Progenitor cell of endocrine pancreas (in vitro differentiated cells): ENCODE measurements around the gene DTNB. TPM values are rescaled to one million over a fixed set of nuclear protein-coding genes. Genes with fewer than 3 reads are reported as not detected.

ENCODE experiments used
- DNase-seq: peaks from one replicate; pipeline ENCODE4 v3.0.0; 2021; ENCODE audit warnings: low spot score; ENCODE audit not compliant: unreplicated experiment
- H3K27ac Mint-ChIP-seq: 2 replicates; pipeline ENCODE4 v1.8.0; 2021; ENCODE audit warnings: mild to moderate bottlenecking, moderate library complexity, mixed read lengths
- H3K27me3 Mint-ChIP-seq: 2 replicates; pipeline ENCODE4 v1.8.0; 2021; ENCODE audit warnings: mixed read lengths
- H3K36me3 Mint-ChIP-seq: 2 replicates; pipeline ENCODE4 v1.8.0; 2022; ENCODE audit warnings: mixed read lengths; ENCODE audit not compliant: insufficient read depth
- H3K4me1 Mint-ChIP-seq: 2 replicates; pipeline ENCODE4 v1.8.0; 2021; ENCODE audit warnings: low read depth, mixed read lengths
- H3K4me3 Mint-ChIP-seq: 2 replicates; pipeline ENCODE4 v1.8.0; 2021; ENCODE audit warnings: low read depth, mild to moderate bottlenecking, moderate library complexity, mixed read lengths
- H3K9me3 Mint-ChIP-seq: 2 replicates; pipeline ENCODE4 v1.8.0; 2021; ENCODE audit warnings: low read depth, mixed read lengths
- total RNA-seq: library from RNA; stranded (reverse); gene quantifications from 2 replicates; pipeline ENCODE4 v1.2.1, GENCODE V29; 2021
- TF ChIP-seq, protein P1 (sequence below): fragments of 200-600 bp; sonication (generic); IDR thresholded peaks from one replicate; pipeline ENCODE4 v1.5.0; 2021; ENCODE audit warnings: antibody characterized with exemption, mild to moderate bottlenecking; ENCODE audit not compliant: unreplicated experiment

Gene DTNB
- total RNA-seq, 1 donor from 2014 or later, result 29.3 TPM

GRCh38 chr2:25585189-25585588 is 88.2 kb downstream of the DTNB start:
- H3K36me3 Mint-ChIP-seq, result no peaks in the 10 kb centered on the region
- no peaks in the 10 kb centered on the region for H3K9me3 Mint-ChIP-seq
- peaks cover 7% of the 10 kb centered on the region for H3K4me1 Mint-ChIP-seq
- TF ChIP-seq, protein P1, sequence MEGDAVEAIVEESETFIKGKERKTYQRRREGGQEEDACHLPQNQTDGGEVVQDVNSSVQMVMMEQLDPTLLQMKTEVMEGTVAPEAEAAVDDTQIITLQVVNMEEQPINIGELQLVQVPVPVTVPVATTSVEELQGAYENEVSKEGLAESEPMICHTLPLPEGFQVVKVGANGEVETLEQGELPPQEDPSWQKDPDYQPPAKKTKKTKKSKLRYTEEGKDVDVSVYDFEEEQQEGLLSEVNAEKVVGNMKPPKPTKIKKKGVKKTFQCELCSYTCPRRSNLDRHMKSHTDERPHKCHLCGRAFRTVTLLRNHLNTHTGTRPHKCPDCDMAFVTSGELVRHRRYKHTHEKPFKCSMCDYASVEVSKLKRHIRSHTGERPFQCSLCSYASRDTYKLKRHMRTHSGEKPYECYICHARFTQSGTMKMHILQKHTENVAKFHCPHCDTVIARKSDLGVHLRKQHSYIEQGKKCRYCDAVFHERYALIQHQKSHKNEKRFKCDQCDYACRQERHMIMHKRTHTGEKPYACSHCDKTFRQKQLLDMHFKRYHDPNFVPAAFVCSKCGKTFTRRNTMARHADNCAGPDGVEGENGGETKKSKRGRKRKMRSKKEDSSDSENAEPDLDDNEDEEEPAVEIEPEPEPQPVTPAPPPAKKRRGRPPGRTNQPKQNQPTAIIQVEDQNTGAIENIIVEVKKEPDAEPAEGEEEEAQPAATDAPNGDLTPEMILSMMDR, result no peak
- DNase-seq, result no peak
- H3K4me3 Mint-ChIP-seq, result no peak overlapping the region
- H3K27me3 Mint-ChIP-seq, result no peaks in the 10 kb centered on the region
- no peak overlapping the region for H3K27ac Mint-ChIP-seq

DNA sequence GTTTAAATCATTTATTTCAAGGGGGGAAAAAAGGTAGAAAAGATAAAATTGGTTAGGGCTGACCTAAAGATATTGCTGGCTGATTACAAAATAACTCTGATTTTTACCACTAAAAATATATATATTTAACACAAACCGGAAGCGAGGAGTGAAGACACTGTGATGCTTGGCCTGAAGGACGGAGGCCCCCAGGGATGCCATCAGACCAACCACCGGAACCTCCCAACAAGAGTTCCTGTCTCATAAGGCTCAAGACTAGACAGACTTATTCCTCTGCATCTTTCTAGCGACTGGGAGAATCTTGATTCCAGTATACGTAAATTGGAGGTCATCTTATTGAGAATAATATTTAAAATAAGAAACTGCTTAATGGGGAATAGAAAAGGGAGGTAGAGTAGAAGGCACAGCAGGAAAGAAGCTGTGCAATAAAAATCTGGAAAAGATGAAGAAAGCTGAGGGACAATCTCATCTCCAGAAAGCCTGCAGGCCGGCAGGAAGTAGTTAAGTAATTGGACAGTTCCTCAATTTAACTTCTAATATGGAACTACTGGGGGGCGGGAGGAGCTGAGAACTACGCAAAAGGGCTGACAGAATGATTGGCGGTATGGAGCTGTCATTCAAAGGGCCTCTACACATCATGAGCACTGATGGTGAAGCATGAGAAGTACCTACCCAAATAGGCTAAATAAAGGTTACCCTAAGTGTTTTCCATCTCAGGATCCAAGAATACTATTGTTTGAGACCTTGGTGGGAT is 91.1 kb downstream of the DTNB start:
- Mint-ChIP-seq H3K27ac (no peak overlapping the region), H3K27me3 (no peaks in the 10 kb centered on the region), H3K36me3 (no peaks in the 10 kb centered on the region), H3K9me3 (no peaks in the 10 kb centered on the region), H3K4me1 (peaks cover 7% of the 10 kb centered on the region), H3K4me3 (no peak overlapping the region)
- TF ChIP-seq, protein P1, result no peak
- DNase-seq, result no peak

- Mint-ChIP-seq H3K27me3 (no peaks in the 10 kb centered on the region), H3K27ac (peak overlapping the region; percentile 76), H3K9me3 (no peaks in the 10 kb centered on the region), H3K4me1 (no peaks in the 10 kb centered on the region), H3K4me3 (no peak overlapping the region), H3K36me3 (peaks cover 8% of the 10 kb centered on the region)
- TF ChIP-seq, protein P1, result no peak
- DNase-seq, result no peak
These were observed 96.8 kb downstream of the DTNB start for GRCh38 chr2:25576596-25576995.

- Mint-ChIP-seq H3K27ac (no peak overlapping the region), H3K4me3 (no peak overlapping the region), H3K9me3 (no peaks in the 10 kb centered on the region), H3K4me1 (no peaks in the 10 kb centered on the region), H3K36me3 (peaks cover 8% of the 10 kb centered on the region), H3K27me3 (no peaks in the 10 kb centered on the region)
- no peak for DNase-seq
- TF ChIP-seq, protein P1, result no peak
These were observed 100.7 kb downstream of the DTNB start for GRCh38 chr2:25572638-25573037.

GRCh38 chr2:25570161-25570845 is 103.1 kb downstream of the DTNB start:
- no peak for DNase-seq
- Mint-ChIP-seq H3K9me3 (no peaks in the 10 kb centered on the region), H3K27ac (no peak overlapping the region), H3K4me3 (no peak overlapping the region), H3K4me1 (peaks cover 10% of the 10 kb centered on the region), H3K27me3 (no peaks in the 10 kb centered on the region), H3K36me3 (peaks cover 5% of the 10 kb centered on the region)
- TF ChIP-seq, protein P1, result no peak
